ENCODE measurements around the gene COL6A2.

COL6A2 gene

GRCh38 chr21:46108827-46109312 lies 11.0 kb downstream of the COL6A2 start:
- H3K4me1 Mint-ChIP-seq (ENCODE audit: low read depth): no peaks in the 10 kb centered on the region
- H3K27ac Mint-ChIP-seq: no peak overlapping the region
- H3K9me3 Mint-ChIP-seq: peaks cover 23% of the 10 kb centered on the region
- H3K27me3 Mint-ChIP-seq (ENCODE audit: low read depth): peaks cover 10% of the 10 kb centered on the region
- H3K36me3 Mint-ChIP-seq (ENCODE audit: low read depth): peaks cover 3% of the 10 kb centered on the region
- no peak overlapping the region for H3K4me3 Mint-ChIP-seq

- Mint-ChIP-seq H3K4me1 (ENCODE audit: low read depth) (no peaks in the 10 kb centered on the region), H3K27ac (no peak overlapping the region), H3K36me3 (ENCODE audit: low read depth) (no peaks in the 10 kb centered on the region), H3K9me3 (peaks cover 16% of the 10 kb centered on the region), H3K27me3 (ENCODE audit: low read depth) (peaks cover 3% of the 10 kb centered on the region), H3K4me3 (no peak overlapping the region)
Measured at GRCh38 chr21:46109313-46110221, 11.7 kb downstream of the COL6A2 start.

DNA sequence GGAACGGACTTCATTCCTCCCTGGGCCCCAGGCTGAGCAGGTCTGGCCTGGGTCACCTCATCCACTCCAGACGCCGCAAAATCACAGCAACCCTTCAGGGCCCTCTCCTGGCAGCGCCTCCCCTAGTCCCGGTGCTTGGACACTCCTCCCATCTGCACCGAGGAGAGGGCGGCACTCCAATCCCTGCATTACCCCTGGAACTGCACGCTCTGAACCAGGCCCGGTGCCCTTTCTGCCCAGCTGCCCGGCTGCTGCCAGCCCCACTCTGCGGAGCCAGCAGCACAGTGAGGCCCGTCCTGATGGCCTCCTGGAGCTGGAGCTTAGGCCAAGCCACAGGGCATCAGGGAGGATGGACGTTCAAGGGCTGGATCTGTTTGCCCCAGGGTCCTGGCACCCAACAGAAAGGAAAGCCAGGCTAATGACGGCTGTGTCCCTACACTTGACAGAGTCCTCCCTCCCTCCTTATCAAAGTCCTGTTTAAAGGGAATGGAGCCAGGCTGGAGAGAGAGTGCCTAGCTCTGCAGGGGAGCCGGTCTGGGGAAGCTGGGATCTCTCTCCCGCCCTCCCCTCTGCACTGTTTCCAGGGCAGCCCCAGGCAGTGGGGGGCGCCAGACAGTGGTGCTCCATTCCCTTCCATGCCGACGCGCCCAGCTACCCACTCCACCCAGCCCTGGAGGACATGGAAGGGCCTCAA lies 12.7 kb downstream of the COL6A2 start:
- Mint-ChIP-seq H3K4me1 (ENCODE audit: low read depth) (no peaks in the 10 kb centered on the region), H3K27me3 (ENCODE audit: low read depth) (peaks cover 3% of the 10 kb centered on the region), H3K4me3 (no peak overlapping the region), H3K9me3 (peaks cover 16% of the 10 kb centered on the region), H3K27ac (no peak overlapping the region), H3K36me3 (ENCODE audit: low read depth) (no peaks in the 10 kb centered on the region)

DNA sequence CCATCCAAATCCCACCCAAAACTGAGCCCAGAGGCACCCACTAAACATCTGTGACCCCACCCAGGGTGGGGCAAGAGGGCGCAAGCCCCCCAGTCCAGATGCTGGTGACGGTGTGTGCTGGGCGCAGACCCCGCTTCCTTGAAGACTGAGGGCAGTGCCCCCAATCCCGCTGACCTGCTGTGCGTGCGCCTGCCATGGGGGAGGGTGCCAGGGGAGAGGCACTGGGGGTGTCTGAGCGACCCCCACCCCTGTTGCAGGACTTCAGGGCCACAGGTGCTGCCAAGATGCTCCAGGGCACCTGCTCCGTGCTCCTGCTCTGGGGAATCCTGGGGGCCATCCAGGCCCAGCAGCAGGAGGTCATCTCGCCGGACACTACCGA lies 13.3 kb downstream of the COL6A2 start:
- Mint-ChIP-seq H3K4me1 (ENCODE audit: low read depth) (no peaks in the 10 kb centered on the region), H3K4me3 (no peak overlapping the region), H3K27me3 (ENCODE audit: low read depth) (peaks cover 3% of the 10 kb centered on the region), H3K9me3 (peaks cover 16% of the 10 kb centered on the region), H3K36me3 (ENCODE audit: low read depth) (no peaks in the 10 kb centered on the region), H3K27ac (no peak overlapping the region)

GRCh38 chr21:46111857-46112724 lies 14.2 kb downstream of the COL6A2 start:
- Mint-ChIP-seq H3K9me3 (peaks cover 16% of the 10 kb centered on the region), H3K4me1 (ENCODE audit: low read depth) (no peaks in the 10 kb centered on the region), H3K27me3 (ENCODE audit: low read depth) (peaks cover 3% of the 10 kb centered on the region), H3K36me3 (ENCODE audit: low read depth) (no peaks in the 10 kb centered on the region), H3K27ac (no peak overlapping the region), H3K4me3 (no peak overlapping the region)

GRCh38 chr21:46112725-46113215 lies 14.9 kb downstream of the COL6A2 start:
- no peaks in the 10 kb centered on the region for H3K4me1 Mint-ChIP-seq (ENCODE audit: low read depth)
- no peak overlapping the region for H3K27ac Mint-ChIP-seq
- peaks cover under 1% of the 10 kb centered on the region for H3K27me3 Mint-ChIP-seq (ENCODE audit: low read depth)
- peaks cover 14% of the 10 kb centered on the region for H3K9me3 Mint-ChIP-seq
- H3K36me3 Mint-ChIP-seq (ENCODE audit: low read depth): no peaks in the 10 kb centered on the region
- H3K4me3 Mint-ChIP-seq: no peak overlapping the region

DNA sequence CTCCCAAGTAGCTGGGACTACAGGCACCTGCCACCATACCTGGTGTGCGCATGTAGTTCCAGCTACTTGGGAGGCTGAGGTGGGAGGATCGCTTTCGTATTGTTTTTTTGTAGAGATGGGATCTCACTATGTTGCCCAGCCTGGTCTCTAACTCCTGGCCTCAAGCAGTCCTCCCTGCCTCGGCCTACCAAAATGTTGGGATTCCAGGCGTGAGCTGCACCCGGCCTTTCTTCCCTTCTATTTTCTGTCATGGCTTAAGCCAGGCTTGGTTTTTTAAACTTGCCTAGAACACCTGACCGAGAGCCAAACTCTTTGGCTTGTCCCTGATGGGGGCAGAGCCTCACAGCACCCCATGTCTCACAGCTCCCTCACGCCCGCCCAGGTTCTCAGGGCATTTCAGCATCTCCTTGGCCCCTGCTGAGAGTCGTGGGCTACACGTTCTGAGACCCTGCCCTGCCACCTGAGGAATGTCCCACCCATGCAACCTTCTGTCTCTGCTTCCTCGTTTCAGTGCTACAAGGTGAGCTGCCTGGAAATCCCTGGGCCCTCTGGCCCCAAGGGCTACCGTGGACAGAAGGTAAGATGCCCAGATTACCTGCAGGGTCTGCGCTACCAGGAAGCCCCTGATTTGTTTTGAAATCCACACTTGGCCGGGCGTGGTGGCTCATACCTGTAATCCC lies 15.7 kb downstream of the COL6A2 start:
- H3K4me3 Mint-ChIP-seq: no peak overlapping the region
- peaks cover 5% of the 10 kb centered on the region for H3K9me3 Mint-ChIP-seq
- H3K27ac Mint-ChIP-seq: no peak overlapping the region
- H3K4me1 Mint-ChIP-seq (ENCODE audit: low read depth): no peaks in the 10 kb centered on the region
- no peaks in the 10 kb centered on the region for H3K27me3 Mint-ChIP-seq (ENCODE audit: low read depth)
- no peaks in the 10 kb centered on the region for H3K36me3 Mint-ChIP-seq (ENCODE audit: low read depth)

GRCh38 chr21:46114963-46115362 lies 17.1 kb downstream of the COL6A2 start:
- no peak overlapping the region for H3K4me3 Mint-ChIP-seq
- H3K4me1 Mint-ChIP-seq (ENCODE audit: low read depth): no peaks in the 10 kb centered on the region
- H3K36me3 Mint-ChIP-seq (ENCODE audit: low read depth): no peaks in the 10 kb centered on the region
- no peaks in the 10 kb centered on the region for H3K27me3 Mint-ChIP-seq (ENCODE audit: low read depth)
- H3K9me3 Mint-ChIP-seq: peaks cover 3% of the 10 kb centered on the region
- H3K27ac Mint-ChIP-seq: no peak overlapping the region

GRCh38 chr21:46115441-46116188 lies 17.7 kb downstream of the COL6A2 start:
- Mint-ChIP-seq H3K27ac (no peak overlapping the region), H3K36me3 (ENCODE audit: low read depth) (no peaks in the 10 kb centered on the region), H3K4me3 (no peak overlapping the region), H3K4me1 (ENCODE audit: low read depth) (no peaks in the 10 kb centered on the region), H3K9me3 (peaks cover 3% of the 10 kb centered on the region), H3K27me3 (ENCODE audit: low read depth) (no peaks in the 10 kb centered on the region)

- Mint-ChIP-seq H3K4me1 (ENCODE audit: low read depth) (no peaks in the 10 kb centered on the region), H3K9me3 (peaks cover 3% of the 10 kb centered on the region), H3K27me3 (ENCODE audit: low read depth) (no peaks in the 10 kb centered on the region)
Measured at GRCh38 chr21:46116189-46116775, 18.4 kb downstream of the COL6A2 start.

GRCh38 chr21:46116776-46117585 lies 19.1 kb downstream of the COL6A2 start:
- H3K27ac Mint-ChIP-seq: no peak overlapping the region
- H3K4me3 Mint-ChIP-seq: no peak overlapping the region
- H3K4me1 Mint-ChIP-seq (ENCODE audit: low read depth): no peaks in the 10 kb centered on the region
- no peaks in the 10 kb centered on the region for H3K36me3 Mint-ChIP-seq (ENCODE audit: low read depth)
- H3K9me3 Mint-ChIP-seq: peaks cover 3% of the 10 kb centered on the region
- H3K27me3 Mint-ChIP-seq (ENCODE audit: low read depth): no peaks in the 10 kb centered on the region

More at GRCh38 chr21:46116189-46116775, 18.4 kb downstream of the COL6A2 start:
- Mint-ChIP-seq H3K36me3 (ENCODE audit: low read depth) (no peaks in the 10 kb centered on the region), H3K27ac (no peak overlapping the region), H3K4me3 (no peak overlapping the region)

- Mint-ChIP-seq H3K4me1 (ENCODE audit: low read depth) (no peaks in the 10 kb centered on the region), H3K4me3 (no peak overlapping the region), H3K36me3 (ENCODE audit: low read depth) (no peaks in the 10 kb centered on the region), H3K9me3 (peaks cover 3% of the 10 kb centered on the region), H3K27me3 (ENCODE audit: low read depth) (no peaks in the 10 kb centered on the region), H3K27ac (no peak overlapping the region)
Measured at GRCh38 chr21:46117586-46118315, 19.8 kb downstream of the COL6A2 start.

All from T-helper 1 cell treated with Interleukin-12 subunit alpha and Interleukin-12 subunit beta and Interleukin-4 antibody, amounts not matched to agents 30 μg/mL and 1 μg/mL, for 36 hours (primary cell).